ENCODE results near the gene AOC2.

GRCh38 chr17:42845918-42846593, 1.7 kb downstream of the AOC2 start:
- TF ChIP-seq, protein P1, sequence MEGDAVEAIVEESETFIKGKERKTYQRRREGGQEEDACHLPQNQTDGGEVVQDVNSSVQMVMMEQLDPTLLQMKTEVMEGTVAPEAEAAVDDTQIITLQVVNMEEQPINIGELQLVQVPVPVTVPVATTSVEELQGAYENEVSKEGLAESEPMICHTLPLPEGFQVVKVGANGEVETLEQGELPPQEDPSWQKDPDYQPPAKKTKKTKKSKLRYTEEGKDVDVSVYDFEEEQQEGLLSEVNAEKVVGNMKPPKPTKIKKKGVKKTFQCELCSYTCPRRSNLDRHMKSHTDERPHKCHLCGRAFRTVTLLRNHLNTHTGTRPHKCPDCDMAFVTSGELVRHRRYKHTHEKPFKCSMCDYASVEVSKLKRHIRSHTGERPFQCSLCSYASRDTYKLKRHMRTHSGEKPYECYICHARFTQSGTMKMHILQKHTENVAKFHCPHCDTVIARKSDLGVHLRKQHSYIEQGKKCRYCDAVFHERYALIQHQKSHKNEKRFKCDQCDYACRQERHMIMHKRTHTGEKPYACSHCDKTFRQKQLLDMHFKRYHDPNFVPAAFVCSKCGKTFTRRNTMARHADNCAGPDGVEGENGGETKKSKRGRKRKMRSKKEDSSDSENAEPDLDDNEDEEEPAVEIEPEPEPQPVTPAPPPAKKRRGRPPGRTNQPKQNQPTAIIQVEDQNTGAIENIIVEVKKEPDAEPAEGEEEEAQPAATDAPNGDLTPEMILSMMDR (conservative IDR thresholded peaks at IDR 0.05; ENCODE audit: low read length), result no peak
- TF ChIP-seq EZH2phosphoT487 (IDR thresholded peaks at IDR 0.05; ENCODE audit: borderline replicate concordance), result no peak
